ENCODE data around the gene DNAAF1.
"Not testable (repeated sequence)": the region's sequence is repeated elsewhere in the genome, so short reads cannot be mapped to it uniquely, and the experiment has no call there.

DNAAF1 gene

DNA sequence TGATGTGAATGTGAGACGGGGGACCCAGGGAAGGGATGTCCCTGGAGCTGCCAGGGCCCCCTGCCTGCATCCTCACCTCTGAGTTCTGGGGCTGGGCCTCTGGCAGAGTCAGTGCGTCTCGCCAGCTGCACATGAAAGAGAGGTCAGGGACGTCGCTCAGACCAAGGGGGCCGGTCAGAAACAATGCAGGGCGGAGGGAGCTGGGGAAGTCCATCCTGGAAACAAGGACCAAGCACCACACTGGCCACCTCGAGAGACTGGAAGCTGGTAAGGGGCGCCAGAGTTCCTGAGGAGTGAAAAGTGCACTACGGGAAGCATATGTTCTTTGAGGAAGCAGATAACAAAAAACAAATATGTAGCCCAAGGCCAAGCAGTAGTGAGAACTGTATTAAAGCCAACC lies 39.7 kb downstream of the DNAAF1 start:
- no peak for DNase-seq (ENCODE audit: low spot score)

DNA sequence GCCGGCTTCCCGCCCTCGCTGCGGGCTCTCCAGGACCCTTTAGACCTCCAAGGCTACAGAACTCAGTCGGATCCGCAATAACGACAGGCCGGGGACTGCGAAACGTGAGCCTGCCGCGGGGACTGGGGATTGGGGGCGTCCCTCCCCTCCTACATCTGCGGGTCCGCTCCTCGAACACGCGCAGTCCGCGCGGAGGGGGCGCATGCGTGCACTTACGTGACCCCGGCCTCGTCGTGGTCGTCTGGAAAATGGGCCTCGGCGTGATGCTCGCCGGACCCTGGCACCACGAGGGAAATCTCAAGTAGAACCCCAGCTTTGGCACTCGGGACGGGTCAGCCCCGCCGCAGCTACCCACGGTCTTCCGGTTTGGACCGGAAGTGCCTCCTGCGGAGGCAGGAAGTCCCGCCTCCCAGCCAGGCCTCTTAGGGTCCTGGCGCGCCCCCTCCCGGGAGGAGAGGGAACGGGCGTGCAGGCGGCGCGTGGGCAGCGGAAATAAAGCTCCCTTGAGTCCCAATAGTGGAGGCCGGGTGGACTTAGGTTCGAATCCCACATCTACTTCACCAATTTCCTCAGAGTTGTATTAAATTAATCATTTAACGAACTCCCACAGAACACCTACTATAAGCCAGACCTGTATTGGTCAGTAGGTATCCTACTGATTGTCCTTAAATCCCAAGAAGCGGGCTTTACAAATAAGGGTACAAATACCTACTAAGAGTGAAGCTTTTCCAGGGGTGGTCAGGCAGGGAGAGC lies 41.8 kb downstream of the DNAAF1 start, which contains the start of gene TAF1C:
Gene TAF1C (minus strand): TSS at position 373 of the 753 bp plus-strand sequence. CDS start 2,069 bp downstream, outside the sequence.
- DNase-seq (ENCODE audit: low spot score), result peak; percentile 98

DNA sequence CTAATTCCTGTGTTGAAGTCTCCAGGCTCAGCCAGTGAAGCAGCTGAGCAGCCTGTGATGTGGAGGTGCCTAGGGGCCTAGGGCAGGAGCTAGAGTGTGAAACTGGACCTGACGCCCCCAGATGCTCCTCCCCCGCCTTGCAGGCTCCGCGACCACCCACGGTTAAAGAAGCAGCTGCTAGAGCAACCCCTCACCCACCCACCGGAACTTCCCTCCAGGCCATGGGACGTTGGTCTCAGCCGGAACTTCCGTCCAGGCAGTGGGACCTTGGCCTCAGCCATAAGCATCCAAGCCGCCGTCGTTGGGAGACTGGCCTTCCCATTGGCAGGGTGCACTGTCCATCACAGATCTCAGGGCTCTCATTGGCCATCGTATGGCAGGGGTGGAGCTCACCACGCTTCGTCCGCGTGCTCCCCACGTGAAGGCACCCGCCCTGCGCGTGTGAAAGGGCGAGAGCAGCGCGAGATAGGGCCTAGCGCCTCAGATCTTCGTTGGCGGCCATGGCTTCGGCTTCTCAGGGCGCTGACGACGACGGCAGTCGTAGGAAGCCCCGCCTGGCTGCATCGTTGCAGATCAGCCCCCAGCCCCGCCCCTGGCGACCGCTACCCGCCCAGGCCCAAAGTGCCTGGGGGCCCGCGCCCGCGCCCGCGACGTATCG lies 45.8 kb downstream of the DNAAF1 start, which contains the start of gene ADAD2:
Gene ADAD2 (plus strand): TSS at position 427 of the 658 bp plus-strand sequence. CDS start 74 bp downstream, at position 501.
- DNase-seq (ENCODE audit: low spot score), result no peak

DNA sequence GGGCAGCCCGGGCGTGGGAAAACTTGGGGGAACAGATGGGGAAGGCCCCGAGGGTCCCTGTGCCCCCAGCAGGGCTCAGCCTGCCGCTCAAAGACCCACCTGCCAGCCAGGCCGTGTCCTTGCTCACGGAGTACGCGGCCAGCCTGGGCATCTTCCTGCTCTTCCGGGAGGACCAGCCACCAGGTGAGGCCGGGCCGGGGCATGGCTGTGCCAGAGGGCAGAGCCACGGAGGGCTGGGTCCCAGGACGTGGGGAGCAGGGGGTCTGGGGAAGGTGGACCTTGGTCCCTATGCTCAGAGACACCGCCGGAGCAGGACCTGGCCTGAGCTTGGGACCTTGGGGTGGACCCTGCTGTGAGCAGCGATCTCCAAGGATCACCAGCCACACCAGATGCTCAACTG lies 46.4 kb downstream of the DNAAF1 start:
- DNase-seq (ENCODE audit: low spot score), result no peak

DNA sequence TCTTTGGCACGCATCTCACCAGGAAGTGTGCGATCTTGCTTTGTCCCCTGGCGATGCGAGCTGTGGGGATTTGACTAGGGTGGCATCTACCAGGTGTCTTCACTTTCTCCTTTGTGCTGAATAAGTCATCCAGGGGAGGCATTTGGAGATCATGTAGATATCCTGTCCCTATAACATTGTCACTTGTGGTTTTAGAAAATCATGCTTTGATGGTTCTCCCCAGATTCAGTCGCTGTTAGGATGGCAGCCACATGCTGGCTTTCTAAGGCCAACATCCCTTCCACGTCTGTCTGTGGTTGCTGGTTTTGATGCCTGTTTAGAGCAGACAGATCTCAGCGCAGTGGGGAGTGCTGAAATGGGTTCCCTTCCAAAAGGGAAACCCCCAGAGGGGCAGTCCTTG lies 48.4 kb downstream of the DNAAF1 start:
- no peak for DNase-seq (ENCODE audit: low spot score)

DNA sequence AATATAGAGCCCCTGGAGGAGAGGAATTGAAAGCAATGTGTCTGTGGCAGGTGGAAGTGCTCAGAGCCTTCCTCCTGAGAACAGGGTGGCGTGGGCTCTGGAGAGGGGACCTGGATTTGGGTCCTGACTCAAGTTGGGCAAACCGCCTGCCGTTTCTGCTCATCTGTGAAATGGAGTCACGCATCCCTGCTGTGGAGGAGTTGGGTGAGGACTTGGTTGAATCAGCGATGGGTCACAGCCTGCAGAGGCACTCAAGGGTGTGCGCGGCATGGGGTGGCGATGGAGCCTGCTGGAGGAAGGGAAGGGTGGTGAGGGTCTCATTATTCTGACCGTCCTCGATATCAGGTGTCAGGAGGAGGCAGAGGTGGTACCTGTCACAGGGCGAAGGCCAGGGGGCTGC lies 48.9 kb downstream of the DNAAF1 start:
- DNase-seq (ENCODE audit: low spot score), result no peak

DNA sequence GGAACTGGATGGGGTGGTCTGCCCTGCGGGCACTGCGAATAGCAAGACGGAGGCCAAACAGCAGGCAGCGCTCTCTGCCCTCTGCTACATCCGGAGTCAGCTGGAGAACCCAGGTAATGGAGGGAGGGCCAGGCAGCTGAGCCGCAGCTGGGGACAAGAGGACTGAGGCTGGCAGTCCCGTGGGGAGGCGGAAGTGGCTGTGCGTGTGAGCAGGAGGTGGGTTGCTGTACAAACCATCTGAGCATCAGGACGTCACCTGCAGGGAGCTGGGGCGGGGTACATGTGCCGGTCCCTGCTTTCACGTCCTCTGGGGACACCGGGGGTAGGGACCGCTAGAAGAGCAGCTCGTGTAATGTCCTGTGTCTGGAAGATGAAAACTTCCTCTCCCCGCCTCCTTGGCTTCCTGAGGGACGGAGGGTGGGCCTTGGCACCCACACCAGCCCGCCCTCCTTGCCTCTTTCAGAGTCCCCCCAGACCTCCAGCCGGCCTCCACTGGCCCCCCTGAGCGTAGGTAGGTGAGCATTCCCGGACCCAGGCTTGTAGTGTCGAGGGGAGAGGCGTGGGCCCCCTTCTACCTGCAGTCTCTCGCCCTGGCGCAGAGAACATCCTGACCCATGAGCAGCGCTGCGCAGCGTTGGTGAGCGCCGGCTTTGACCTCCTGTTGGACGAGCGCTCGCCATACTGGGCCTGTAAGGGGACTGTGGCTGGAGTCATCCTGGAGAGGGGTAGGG lies 49.5 kb downstream of the DNAAF1 start:
- DNase-seq (ENCODE audit: low spot score), result no peak

DNA sequence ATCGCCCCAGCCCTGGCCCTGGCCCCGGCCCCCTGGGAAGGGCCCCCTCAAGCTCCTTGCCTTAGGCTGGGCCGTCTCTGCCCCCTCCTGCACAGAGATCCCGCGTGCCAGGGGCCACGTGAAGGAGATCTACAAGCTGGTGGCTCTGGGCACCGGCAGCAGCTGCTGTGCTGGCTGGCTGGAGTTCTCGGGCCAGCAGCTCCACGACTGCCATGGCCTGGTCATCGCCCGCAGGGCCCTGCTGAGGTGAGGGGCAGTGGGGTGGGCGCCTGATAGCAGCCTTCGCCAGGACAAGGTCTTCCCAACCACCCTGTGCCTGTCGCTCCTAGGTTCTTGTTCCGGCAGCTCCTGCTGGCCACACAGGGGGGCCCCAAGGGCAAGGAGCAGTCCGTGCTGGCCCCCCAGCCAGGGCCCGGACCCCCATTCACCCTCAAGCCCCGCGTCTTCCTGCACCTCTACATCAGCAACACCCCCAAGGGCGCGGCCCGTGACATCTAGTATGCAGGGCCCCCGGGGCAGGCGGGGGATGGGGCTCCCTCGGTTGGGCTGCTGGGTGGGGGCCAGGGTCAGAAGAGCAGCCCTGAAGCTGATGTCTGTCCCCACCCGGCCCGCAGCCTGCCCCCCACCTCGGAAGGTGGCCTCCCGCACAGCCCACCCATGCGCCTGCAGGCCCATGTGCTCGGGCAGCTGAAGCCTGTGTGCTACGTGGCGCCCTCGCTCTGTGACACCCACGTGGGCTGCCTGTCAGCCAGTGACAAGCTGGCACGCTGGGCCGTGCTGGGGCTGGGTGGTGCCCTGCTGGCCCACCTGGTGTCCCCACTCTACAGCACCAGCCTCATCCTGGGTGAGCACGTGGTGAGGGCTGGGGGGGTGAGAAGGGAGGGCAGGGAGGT lies 50.3 kb downstream of the DNAAF1 start:
- no peak for DNase-seq (ENCODE audit: low spot score)

DNA sequence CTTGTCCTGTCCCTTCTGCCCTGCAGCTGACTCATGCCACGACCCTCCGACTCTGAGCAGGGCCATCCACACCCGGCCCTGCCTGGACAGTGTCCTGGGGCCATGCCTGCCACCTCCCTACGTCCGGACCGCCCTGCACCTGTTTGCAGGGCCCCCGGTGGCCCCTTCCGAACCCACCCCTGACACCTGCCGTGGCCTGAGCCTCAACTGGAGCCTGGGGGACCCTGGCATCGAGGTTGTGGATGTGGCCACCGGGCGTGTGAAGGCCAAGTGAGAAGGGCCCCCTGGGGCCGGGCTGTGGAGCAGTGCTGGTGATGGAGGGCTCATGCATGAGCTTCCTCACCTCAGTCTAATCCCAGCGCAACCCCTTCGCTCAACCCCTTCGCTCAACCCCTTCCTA lies 51.0 kb downstream of the DNAAF1 start:
- DNase-seq (ENCODE audit: low spot score), result no peak

DNA sequence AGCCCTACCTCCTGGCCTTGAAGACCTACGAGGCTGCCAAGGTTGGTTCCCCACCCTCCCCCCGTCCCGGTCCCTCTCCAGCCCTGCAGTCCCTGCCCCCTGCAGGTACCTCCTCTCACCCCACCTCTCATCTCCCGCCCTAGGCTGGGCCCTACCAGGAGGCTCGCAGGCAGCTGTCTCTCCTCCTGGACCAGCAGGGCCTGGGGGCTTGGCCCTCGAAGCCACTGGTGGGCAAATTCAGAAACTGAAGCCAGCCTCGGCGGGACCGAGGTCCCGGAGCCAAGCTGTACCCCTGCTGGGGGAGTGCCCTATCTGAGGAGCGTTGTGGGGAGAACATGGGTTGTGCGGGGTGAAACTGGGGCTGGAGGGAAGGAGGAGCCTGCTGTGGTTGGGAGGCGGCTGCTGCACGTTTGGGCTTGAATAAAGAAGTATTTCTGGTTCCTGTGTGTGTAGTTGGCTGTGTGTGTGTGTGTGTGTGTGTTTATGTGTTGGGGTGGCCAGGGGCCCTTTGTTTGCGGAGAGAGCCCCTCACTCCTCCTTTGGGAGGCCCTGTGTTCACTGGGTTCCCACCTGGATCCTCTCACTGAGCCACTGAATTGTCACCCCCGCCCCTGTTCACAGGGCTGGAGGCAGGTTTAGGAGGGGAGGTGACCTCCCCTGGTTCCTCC lies 51.8 kb downstream of the DNAAF1 start:
- DNase-seq (ENCODE audit: low spot score), result no peak

DNA sequence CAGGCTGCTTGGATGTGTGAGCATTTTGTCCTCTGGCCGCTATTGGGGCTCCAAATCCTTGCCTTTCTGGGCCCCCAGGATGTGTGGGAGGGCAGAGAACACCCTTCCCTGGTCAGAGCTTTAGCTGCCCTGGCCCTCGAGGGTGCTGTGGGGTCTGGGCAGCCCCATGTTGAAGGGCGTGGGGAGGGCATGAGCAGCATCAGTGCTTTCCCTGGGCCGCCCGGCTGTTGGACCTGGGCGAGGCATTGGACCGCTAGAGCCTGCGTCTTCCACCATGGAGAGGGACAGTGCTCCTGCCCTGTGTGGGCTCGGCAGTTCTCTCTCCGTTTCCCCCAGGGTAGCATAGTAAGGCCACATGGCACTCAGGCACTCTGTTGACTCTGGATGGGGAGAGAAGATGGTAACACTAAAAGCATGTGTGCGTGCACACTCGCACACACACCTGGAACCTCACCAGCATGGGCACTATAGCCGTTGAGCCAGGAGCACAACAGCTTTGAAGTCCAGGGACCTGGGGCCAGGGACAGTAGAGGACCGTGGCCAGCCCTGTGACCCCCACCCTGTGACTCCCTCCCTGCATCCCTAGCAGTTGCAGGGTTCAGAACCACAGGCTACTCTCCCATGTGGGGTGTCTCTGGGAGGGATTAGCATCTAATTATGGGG lies 52.5 kb downstream of the DNAAF1 start:
- no peak for DNase-seq (ENCODE audit: low spot score)

DNA sequence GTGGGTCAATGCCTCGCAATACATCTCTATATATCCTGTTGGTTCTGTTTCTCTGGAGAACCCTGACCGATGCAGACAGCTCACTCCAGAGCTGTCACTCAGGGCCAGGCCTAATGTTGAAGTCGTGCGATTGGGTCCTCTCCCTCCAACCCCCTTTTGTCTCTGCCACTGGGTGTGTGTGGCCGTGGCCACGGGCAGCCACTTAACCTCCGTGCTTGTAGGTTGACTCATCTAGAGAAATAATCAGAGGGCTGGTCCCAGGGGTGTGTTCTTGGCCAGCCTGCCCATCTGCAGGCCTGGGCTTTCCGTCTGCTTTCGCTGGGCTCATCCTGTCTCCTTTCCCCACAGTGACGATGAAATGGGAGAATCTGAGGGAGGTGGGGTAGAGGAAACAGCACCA lies 53.3 kb downstream of the DNAAF1 start:
- no peak for DNase-seq (ENCODE audit: low spot score)

DNA sequence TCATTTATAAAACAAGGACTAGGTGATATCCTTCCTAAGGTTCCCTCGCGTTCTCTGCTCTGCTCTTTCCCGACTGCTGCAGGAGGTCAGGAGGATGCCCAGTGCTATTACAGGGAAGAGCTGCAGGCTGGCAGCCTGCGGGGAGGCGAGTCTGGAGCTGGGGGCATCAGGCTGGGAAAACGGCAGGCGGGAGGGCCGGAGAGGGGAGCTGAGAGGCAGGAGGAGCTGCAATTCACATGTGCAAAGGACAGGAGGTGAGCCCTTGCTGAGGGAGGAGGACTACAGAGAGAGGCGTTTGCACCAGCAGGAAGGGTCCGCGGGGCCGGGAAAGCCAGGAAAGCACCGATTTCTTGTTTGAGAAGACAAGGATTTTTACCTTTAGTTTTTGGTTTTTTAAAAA lies 54.0 kb downstream of the DNAAF1 start:
- DNase-seq (ENCODE audit: low spot score), result no peak

DNA sequence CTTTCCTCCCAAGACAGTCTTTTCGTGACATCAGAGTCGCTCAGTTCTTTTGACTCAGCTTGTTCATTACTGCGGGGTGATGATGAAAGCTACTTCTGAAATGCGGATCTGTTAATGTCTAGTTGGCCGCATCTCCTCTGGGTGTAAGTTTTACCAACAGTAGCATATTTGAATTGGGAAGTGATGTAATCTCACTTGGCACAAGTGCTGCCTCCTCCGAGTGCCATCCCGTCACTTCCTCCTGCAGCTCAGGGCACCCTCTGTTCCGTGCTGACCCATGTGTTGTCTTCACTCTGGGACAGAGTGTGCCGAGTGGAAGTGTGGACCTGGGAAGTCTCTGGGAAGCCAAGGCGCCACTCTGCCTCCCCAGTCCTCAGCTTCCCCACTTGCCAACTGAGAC lies 54.8 kb downstream of the DNAAF1 start:
- DNase-seq (ENCODE audit: low spot score), result no peak

DNA sequence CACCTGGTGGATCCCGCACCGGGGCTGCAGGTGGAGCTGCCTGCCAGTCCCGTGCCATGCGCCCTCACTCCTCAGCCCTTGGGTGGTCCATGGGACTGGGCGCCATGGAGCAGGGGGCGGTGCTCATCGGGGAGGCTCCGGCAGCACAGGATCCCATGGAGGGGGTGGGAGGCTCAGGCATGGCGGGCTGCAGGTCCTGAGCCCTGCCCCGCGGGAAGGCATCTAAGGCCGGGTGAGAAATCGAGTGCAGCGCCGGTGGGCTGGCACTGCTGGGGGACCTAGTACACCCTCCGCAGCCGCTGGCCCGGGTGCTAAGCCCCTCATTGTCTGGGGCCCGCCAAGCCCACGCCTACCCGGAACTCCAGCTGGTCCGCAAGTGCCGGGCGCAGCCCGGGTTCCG lies 59.4 kb downstream of the DNAAF1 start:
- not testable (repeated sequence) for DNase-seq (ENCODE audit: low spot score)

DNA sequence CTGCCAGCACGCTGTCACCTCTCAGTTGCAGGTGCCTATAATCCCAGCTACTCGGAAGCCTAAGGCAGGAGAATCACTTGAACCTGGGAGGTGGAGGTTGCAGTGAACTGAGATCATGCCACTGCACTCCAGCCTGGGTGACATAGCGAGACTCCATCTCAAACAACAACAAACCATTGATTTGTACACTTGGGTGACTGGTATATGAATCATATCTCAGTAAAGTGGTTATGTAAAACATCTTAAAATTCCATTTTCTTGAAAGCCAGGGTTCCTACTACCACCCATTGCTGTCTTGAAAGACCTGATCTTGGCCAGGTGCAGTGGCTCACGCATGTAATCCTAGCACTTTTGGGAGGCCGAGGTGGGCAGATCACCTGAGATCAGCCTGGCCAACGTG lies 60.0 kb downstream of the DNAAF1 start:
- not testable (repeated sequence) for DNase-seq (ENCODE audit: low spot score)

DNA sequence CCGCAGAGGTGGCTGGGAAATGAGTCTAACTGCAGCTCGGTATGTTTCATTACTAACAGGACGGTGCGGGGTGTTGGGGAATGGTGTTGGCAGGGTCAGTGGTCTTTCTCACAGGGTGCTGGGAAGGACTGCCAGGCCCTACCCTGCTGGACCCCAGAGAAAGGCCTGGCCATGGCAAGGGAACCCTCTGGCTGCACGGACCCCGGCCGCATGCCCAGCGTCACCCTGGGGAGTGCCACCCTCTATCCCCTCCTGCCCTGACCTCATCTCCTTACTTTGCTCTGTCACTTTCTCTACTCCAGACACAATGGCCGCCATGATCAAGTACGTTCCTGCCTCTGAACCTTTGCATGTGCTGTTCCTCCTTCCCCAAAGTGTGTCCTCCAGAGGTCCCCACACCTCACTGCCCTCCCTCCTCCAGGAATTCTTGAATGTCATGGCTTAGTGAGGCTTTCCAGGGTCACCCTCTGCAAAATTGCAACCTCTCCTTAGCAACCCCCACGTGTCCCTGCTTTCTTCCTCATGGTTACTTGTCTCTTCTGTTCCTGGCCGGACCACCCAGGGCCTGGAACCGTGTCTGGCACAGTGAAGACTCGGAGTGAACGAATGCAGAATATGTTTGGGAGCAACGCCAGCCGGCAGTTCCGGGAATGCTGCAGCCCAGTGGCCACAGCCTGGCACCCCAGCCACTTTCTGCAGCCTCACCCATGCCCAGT lies 61.0 kb downstream of the DNAAF1 start:
- no peak for DNase-seq (ENCODE audit: low spot score)

DNA sequence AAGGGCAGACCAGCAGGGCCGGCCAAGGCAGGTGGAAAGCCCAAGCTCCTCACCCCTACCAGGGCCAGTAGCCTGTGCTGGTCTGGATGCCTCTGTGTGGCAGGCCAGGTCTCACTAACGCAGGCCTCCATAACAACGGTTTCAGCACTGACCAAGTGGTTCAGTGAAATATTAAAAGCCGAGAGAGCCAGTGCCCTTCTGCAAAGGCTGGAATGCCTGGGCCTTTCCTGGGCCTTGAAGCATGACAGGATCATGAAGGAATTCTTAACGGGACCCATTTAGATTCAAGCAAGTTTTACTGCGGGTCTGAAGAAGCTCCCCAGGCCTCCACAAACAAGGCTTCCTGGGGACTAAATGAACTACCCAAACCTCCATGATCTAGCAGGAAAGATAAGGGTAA lies 62.1 kb downstream of the DNAAF1 start:
- no peak for DNase-seq (ENCODE audit: low spot score)

DNA sequence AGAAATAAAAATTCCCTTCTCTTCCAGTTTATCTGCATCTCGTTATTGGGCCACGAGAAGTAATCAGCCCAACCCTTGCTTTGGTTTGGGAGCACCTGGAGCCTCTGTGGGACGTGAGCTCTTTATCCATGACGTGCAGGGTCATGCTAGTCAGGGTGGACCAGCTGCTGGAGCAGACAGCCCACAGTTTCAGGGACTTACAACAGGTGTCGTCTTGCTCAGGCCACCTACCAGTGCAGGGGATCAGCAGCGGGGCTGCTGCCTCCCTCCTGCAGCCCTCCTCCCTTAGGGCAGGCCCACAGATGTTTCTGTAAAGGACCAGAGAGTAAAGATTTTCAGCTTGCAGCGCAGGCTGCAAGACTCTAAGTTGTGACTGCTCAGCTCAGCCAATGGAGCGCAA lies 62.8 kb downstream of the DNAAF1 start:
- no peak for DNase-seq (ENCODE audit: low spot score)

DNA sequence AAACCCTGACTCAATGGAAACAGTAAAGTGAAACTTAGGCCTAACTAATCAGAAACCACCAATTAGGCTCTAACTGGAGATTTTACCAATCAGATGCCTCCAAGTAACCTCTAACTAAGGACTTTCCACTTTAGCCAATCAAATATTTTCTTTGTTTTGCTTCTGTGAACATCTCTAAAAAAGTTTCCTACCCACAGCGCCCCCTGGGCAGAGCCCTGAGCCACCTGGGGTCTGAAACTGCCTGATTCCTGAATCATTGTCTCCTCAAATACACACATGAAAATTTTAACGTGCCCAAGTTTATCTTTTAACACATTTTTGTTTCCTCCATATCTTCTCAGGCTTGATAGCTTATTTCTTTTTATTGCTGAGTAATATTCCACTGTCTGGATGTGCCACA lies 64.9 kb downstream of the DNAAF1 start:
- DNase-seq (ENCODE audit: low spot score), result no peak

Data from HuH-7.5 (cell line).